K562 (cell line): ENCODE data around the gene TNFAIP3. TPM values are rescaled to one million over a fixed set of nuclear protein-coding genes. Genes with fewer than 3 reads are reported as not detected.

Experiments used
- E2F6 ChIP-seq, 2 experiments: IDR thresholded peaks; 2 replicates each; pipeline ENCODE4 v1.6.1; 2011; ENCODE audit warnings: borderline replicate concordance in 1 of 2, control low read depth in 1 of 2, low read depth in 1 of 2, low read length in 1 of 2, mild to moderate bottlenecking in 1 of 2, mixed read lengths in 1 of 2, moderate library complexity in 1 of 2; ENCODE audit not compliant: insufficient read depth in 1 of 2, insufficient read length in 1 of 2, poor library complexity in 1 of 2, severe bottlenecking in 1 of 2; ENCODE audit errors: extremely low read depth in 1 of 2
- GTF2A2 ChIP-seq: IDR thresholded peaks from 2 replicates; pipeline ENCODE4 v1.6.1; 2016; ENCODE audit warnings: mild to moderate bottlenecking, missing genetic modification characterization, missing compliant biosample characterization
- KAT7 ChIP-seq: sonication (generic); formaldehyde crosslinking; IDR thresholded peaks from 2 replicates; pipeline ENCODE4 v1.8.0; 2022; ENCODE audit warnings: missing genetic modification reagents, mild to moderate bottlenecking, borderline replicate concordance
- LARP7 ChIP-seq: fragments of 450-650 bp; IDR thresholded peaks from 2 replicates; pipeline ENCODE4 v1.6.1; 2016
- MITF ChIP-seq: IDR thresholded peaks from 2 replicates; pipeline ENCODE4 v1.6.1; 2014; ENCODE audit warnings: antibody characterized with exemption
- NONO ChIP-seq, 2 experiments: fragments of 200-400 bp in 1 of 2; fragments of 450-650 bp in 1 of 2; formaldehyde crosslinking in 1 of 2; IDR thresholded peaks; 2 replicates each; pipeline ENCODE4 v1.6.1; 2017; ENCODE audit warnings: low read depth in 2 of 2, mild to moderate bottlenecking in 2 of 2, moderate library complexity in 2 of 2, low read length in 1 of 2
- PCBP1 ChIP-seq: fragments of 200-400 bp; formaldehyde crosslinking; IDR thresholded peaks from 2 replicates; pipeline ENCODE4 v1.6.1; 2018; ENCODE audit warnings: mild to moderate bottlenecking, low read depth, low read length; ENCODE audit not compliant: poor library complexity, severe bottlenecking
- RBBP5 ChIP-seq: fragments of 200-600 bp; sonication (generic); IDR thresholded peaks from 2 replicates; pipeline ENCODE4 v1.6.1; 2012; ENCODE audit warnings: borderline replicate concordance, mild to moderate bottlenecking, low read length, control low read depth, inconsistent platforms; ENCODE audit not compliant: insufficient read depth, poor library complexity, severe bottlenecking
- RBM34 ChIP-seq: fragments of 200-400 bp; formaldehyde crosslinking; IDR thresholded peaks from 2 replicates; pipeline ENCODE4 v1.6.1; 2018; ENCODE audit warnings: low read length, borderline replicate concordance; ENCODE audit not compliant: insufficient read depth
- SFPQ ChIP-seq: fragments of 200-400 bp; formaldehyde crosslinking; IDR thresholded peaks from 2 replicates; pipeline ENCODE4 v1.6.1; 2017; ENCODE audit warnings: mild to moderate bottlenecking, low read depth, low read length, moderate library complexity
- ZBTB17 ChIP-seq: fragments of 450-650 bp; formaldehyde crosslinking; IDR thresholded peaks from 2 replicates; pipeline ENCODE4 v1.4.0; 2020; ENCODE audit warnings: mild to moderate bottlenecking
- ZBTB2 ChIP-seq: fragments of 450-650 bp; IDR thresholded peaks from 2 replicates; pipeline ENCODE4 v1.6.1; 2016; ENCODE audit warnings: antibody characterized with exemption
- ZBTB33 ChIP-seq: sonication (generic); formaldehyde crosslinking; IDR thresholded peaks from 2 replicates; pipeline ENCODE4 v1.8.1; 2023; ENCODE audit warnings: mild to moderate bottlenecking, missing genetic modification reagents
- ZEB2 ChIP-seq: fragments of 450-650 bp; IDR thresholded peaks from 2 replicates; pipeline ENCODE4 v1.6.1; 2016
- ZKSCAN3 ChIP-seq: fragments of 250-450 bp; sonication (Bioruptor Pico); IDR thresholded peaks from 2 replicates; pipeline ENCODE4 v1.4.0; 2020
- ZNF197 ChIP-seq: fragments of 200-800 bp; sonication (Bioruptor generic); IDR thresholded peaks from 2 replicates; pipeline ENCODE4 v1.6.1; 2016; ENCODE audit warnings: low read depth, missing genetic modification characterization, missing compliant biosample characterization
- ZNF507 ChIP-seq: conservative IDR thresholded peaks from 2 replicates; pipeline ENCODE4 v1.6.1; 2017; ENCODE audit warnings: missing genetic modification characterization, missing compliant biosample characterization
- polyA plus RNA-seq, 8 experiments: library from polyadenylated mRNA; depleted of rRNA in 4 of 8; stranded (reverse) in 5 of 8; unstranded in 3 of 8; fragments of >200 nt; fragmentation: Nextera tagmentation in 2 of 8; fragmentation: Illumina TruSeq in 1 of 8; extraction: Ambion mirVana in 2 of 8; extraction: Trizol in 1 of 8; gene quantifications; 2 replicates each; pipeline versions ENCODE4 v1.2.1 to v1.2.3, GENCODE V29; 2011 to 2014; ENCODE audit warnings: inconsistent platforms in 1 of 8, missing spikeins in 1 of 8
- total RNA-seq, 7 experiments: library from RNA; depleted of rRNA in 6 of 7; stranded (reverse); fragments of >200 nt in 6 of 7; fragmentation: Illumina TruSeq in 2 of 7; extraction: Trizol in 2 of 7; gene quantifications; 2 replicates each; pipeline versions ENCODE4 v1.2.1 to v1.2.3, GENCODE V29; 2011 to 2021; ENCODE audit warnings: low replicate concordance in 1 of 7

Gene TNFAIP3
- total and polyA plus RNA-seq, 9 of the 15 experiments (the other 6 are each of a cell fraction or from before 2014, with no cell fraction given), result 0.79 to 17.0 (median 6.4) TPM

DNA sequence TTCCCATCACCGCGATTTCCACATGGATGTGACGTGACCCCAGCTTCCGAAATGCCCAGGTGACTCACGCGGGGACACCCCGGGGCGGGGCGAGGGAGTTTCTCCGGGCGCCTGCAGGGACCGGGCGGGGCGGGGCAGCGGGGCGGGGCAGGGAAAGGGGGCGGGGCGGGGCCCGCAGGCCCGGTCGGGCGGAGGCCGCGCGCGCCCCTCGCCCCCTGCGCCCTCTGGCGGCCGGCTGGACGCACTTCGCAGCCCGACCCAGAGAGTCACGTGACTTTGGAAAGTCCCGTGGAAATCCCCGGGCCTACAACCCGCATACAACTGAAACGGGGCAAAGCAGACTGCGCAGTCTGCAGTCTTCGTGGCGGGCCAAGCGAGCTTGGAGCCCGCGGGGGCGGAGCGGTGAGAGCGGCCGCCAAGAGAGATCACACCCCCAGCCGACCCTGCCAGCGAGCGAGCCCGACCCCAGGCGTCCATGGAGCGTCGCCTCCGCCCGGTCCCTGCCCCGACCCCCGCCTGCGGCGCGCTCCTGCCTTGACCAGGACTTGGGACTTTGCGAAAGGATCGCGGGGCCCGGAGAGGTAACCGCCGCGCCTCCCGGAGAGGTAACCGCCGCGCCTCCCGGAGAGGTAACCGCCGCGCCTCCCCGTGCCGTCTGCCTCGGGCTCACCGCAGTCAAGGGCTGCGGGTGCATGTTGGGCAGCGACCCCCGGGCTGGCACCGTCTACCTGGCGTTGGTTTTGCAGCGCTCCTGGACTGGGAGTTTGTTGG, at the start of gene TNFAIP3 (continued):
- TF ChIP-seq NONO (IDR thresholded peaks at IDR 0.05; ENCODE audit: low read depth in 2 of 2, low read length in 1 of 2) (peak in 1 of 2 experiments; percentile 70; a peak in 2 of 4 replicates), PCBP1 (peak; percentile 63), ZNF507 (tag) (no peak), E2F6 (IDR thresholded peaks at IDR 0.05; ENCODE audit: borderline replicate concordance in 1 of 2, extremely low read depth in 1 of 2, insufficient read depth in 1 of 2, insufficient read length in 1 of 2, low read depth in 1 of 2, low read length in 1 of 2, poor library complexity in 1 of 2, severe bottlenecking in 1 of 2) (peak in 1 of 2 experiments; percentile 45), ZBTB33 (CRISPR knock-in tag) (peak; percentile 47), GTF2A2 (tag) (0 out of 2 replicates have a peak, but pooled peaks have one; percentile 28), ZNF197 (CRISPR knock-in tag) (peak; percentile 76; the same call in 1 of the 2 replicates), KAT7 (CRISPR knock-in tag) (peak; percentile 89), ZEB2 (0 out of 2 replicates have a peak, but pooled peaks have one; percentile 6), RBBP5 (peak; percentile 70), ZBTB17 (peak; percentile 84), LARP7 (no peak), SFPQ (no peak), RBM34 (0 out of 2 replicates have a peak, but pooled peaks have one; percentile 54), ZBTB2 (no peak), MITF (peak; percentile 96), ZKSCAN3 (no peak)
